Measurements from ENCODE around the gene KIAA1549. TPM values are rescaled to one million over a fixed set of nuclear protein-coding genes. Genes with fewer than 3 reads are reported as not detected.
"Not testable (repeated sequence)": the region's sequence is repeated elsewhere in the genome, so short reads cannot be mapped to it uniquely, and the experiment has no call there.

The KIAA1549 gene
- total RNA-seq, 1 experiment from 2014 or later, result 14.1 TPM

DNA sequence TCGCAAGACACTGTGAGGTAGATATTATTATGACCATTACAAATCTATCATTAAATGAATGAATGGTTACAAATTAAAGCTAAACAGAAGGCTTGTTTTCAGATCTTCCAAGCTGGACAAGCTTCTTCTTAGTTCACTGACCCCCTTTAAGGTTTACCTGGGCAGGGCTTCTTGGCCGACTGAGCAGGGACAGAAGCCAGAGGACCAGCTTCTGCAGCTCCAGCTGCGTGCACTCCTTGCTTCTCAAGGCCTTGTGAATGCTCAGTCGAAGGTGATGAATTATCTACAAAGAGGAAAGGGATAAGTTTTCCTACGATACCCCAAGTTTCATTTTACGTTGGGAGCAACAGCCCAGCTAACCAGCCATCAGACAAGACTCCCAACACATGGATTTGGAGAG lies 45.4 kb upstream of the KIAA1549 start:
- peaks cover 28% of the 10 kb centered on the region for H3K36me3 ChIP-seq (ENCODE audit: control insufficient read depth, insufficient read depth, low read length)
- ATAC-seq (no peak), DNase-seq (ENCODE audit: low read depth, low spot score) (no peak)
- H3K27ac ChIP-seq (ENCODE audit: low read length), result no peak overlapping the region
- CTCF ChIA-PET, result interaction anchor here (1.0 kb wide), 1 partner anchor 48 kb away, joined by 3 read pairs; no protein-coding TSS in a partner anchor
- no peak overlapping the region for H3K4me3 ChIP-seq (ENCODE audit: low read depth in 2 of 2, low read length in 2 of 2)
- no peaks in the 10 kb centered on the region for H3K9me3 ChIP-seq (ENCODE audit: control insufficient read depth, insufficient read depth, low read depth, low read length)
- no peak for TF ChIP-seq REST (IDR thresholded peaks at IDR 0.05; ENCODE audit: insufficient read depth in 1 of 2, low read depth in 2 of 2, low read length in 1 of 2)
- no peak for TF ChIP-seq TCF7L2 (IDR thresholded peaks at IDR 0.05; ENCODE audit: low read depth, low read length)
- TF ChIP-seq, protein P1, sequence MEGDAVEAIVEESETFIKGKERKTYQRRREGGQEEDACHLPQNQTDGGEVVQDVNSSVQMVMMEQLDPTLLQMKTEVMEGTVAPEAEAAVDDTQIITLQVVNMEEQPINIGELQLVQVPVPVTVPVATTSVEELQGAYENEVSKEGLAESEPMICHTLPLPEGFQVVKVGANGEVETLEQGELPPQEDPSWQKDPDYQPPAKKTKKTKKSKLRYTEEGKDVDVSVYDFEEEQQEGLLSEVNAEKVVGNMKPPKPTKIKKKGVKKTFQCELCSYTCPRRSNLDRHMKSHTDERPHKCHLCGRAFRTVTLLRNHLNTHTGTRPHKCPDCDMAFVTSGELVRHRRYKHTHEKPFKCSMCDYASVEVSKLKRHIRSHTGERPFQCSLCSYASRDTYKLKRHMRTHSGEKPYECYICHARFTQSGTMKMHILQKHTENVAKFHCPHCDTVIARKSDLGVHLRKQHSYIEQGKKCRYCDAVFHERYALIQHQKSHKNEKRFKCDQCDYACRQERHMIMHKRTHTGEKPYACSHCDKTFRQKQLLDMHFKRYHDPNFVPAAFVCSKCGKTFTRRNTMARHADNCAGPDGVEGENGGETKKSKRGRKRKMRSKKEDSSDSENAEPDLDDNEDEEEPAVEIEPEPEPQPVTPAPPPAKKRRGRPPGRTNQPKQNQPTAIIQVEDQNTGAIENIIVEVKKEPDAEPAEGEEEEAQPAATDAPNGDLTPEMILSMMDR (IDR thresholded peaks at IDR 0.05), result no peak
- no peak for TF ChIP-seq POLR2AphosphoS5 (IDR thresholded peaks at IDR 0.05; ENCODE audit: low read depth, low read length)
- TF ChIP-seq SIN3A (IDR thresholded peaks at IDR 0.05; ENCODE audit: borderline replicate concordance, insufficient read depth, low read depth, low read length), result no peak
- in situ Hi-C loops (cut with HindIII; ENCODE audit: low pct_unique_long_range_greater_than_20kb, low sequenced_read_pairs) (no loop called here), intact Hi-C loops (cut with micrococcal nuclease; ENCODE audit: unreplicated experiment) (no loop called here)
- TSS peak; percentile 31 for BruUV-seq (replicated peaks)
- no peaks in the 10 kb centered on the region for H3K4me1 ChIP-seq (ENCODE audit: control insufficient read depth, insufficient read depth, low read length)
- H3K27me3 ChIP-seq (ENCODE audit: control insufficient read depth, insufficient read depth, low read length), result no peaks in the 10 kb centered on the region
- POLR2A ChIA-PET, result no interaction called here

GRCh38 chr7:139025861-139026260 lies 44.7 kb upstream of the KIAA1549 start:
- BruUV-seq (replicated peaks); intact Hi-C loops (cut with micrococcal nuclease; ENCODE audit: unreplicated experiment); in situ Hi-C loops (cut with HindIII; ENCODE audit: low pct_unique_long_range_greater_than_20kb, low sequenced_read_pairs); H3K9me3 ChIP-seq (ENCODE audit: control insufficient read depth, insufficient read depth, low read depth, low read length); H3K4me3 ChIP-seq (ENCODE audit: low read depth in 2 of 2, low read length in 2 of 2); DNase-seq (ENCODE audit: low read depth, low spot score); H3K27me3 ChIP-seq (ENCODE audit: control insufficient read depth, insufficient read depth, low read length); H3K4me1 ChIP-seq (ENCODE audit: control insufficient read depth, insufficient read depth, low read length); POLR2A ChIA-PET; ATAC-seq; H3K27ac ChIP-seq (ENCODE audit: low read length): not testable (repeated sequence)
- CTCF ChIA-PET, result interaction anchor here (1.0 kb wide), 1 partner anchor 49 kb away, joined by 3 read pairs; no protein-coding TSS in a partner anchor
- H3K36me3 ChIP-seq (ENCODE audit: control insufficient read depth, insufficient read depth, low read length), result peaks cover 33% of the 10 kb centered on the region

DNA sequence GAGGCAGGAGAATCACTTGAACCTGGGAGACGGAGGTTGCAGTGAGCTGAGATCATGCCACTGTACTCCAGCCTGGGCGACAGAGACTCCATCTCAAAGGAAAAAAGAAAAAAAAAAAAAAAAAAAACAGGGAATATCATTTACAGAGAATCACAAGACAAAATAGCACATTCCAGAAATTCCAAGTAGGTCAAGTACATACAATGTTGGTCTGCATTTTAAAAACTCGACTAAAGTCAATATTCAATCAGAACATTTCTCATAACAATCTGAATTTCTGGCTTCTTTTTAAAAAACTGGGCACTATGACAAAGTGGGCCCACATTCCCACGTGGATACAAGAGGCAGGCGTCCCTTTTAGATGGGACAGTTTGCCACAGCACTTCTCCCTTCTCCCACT lies 41.9 kb upstream of the KIAA1549 start:
- no peak overlapping the region for H3K4me3 ChIP-seq (ENCODE audit: low read depth in 2 of 2, low read length in 2 of 2)
- CTCF ChIA-PET, result no interaction called here
- TF ChIP-seq REST (IDR thresholded peaks at IDR 0.05; ENCODE audit: insufficient read depth in 1 of 2, low read depth in 2 of 2, low read length in 1 of 2) (no peak), SIN3A (IDR thresholded peaks at IDR 0.05; ENCODE audit: borderline replicate concordance, insufficient read depth, low read depth, low read length) (no peak), POLR2AphosphoS5 (IDR thresholded peaks at IDR 0.05; ENCODE audit: low read depth, low read length) (no peak), TCF7L2 (IDR thresholded peaks at IDR 0.05; ENCODE audit: low read depth, low read length) (no peak)
- TF ChIP-seq, protein P1 (IDR thresholded peaks at IDR 0.05), result no peak
- H3K27me3 ChIP-seq (ENCODE audit: control insufficient read depth, insufficient read depth, low read length), result no peaks in the 10 kb centered on the region
- intact Hi-C loops (cut with micrococcal nuclease; ENCODE audit: unreplicated experiment) (no loop called here), in situ Hi-C loops (cut with HindIII; ENCODE audit: low pct_unique_long_range_greater_than_20kb, low sequenced_read_pairs) (no loop called here)
- POLR2A ChIA-PET, result no interaction called here
- H3K36me3 ChIP-seq (ENCODE audit: control insufficient read depth, insufficient read depth, low read length), result peaks cover 26% of the 10 kb centered on the region
- BruUV-seq (replicated peaks), result no TSS peak
- DNase-seq (ENCODE audit: low read depth, low spot score), result no peak
- H3K4me1 ChIP-seq (ENCODE audit: control insufficient read depth, insufficient read depth, low read length), result no peaks in the 10 kb centered on the region
- no peak for ATAC-seq
- H3K9me3 ChIP-seq (ENCODE audit: control insufficient read depth, insufficient read depth, low read depth, low read length), result no peaks in the 10 kb centered on the region
- H3K27ac ChIP-seq (ENCODE audit: low read length), result no peak overlapping the region
